ENCODE data around the gene PEX5L. TPM values are rescaled to one million over a fixed set of nuclear protein-coding genes. Genes with fewer than 3 reads are reported as not detected.

Gene PEX5L
- total and polyA plus RNA-seq, 2 donors (not counting 1 experiment from before 2014, with no cell fraction given) = not detected

DNA sequence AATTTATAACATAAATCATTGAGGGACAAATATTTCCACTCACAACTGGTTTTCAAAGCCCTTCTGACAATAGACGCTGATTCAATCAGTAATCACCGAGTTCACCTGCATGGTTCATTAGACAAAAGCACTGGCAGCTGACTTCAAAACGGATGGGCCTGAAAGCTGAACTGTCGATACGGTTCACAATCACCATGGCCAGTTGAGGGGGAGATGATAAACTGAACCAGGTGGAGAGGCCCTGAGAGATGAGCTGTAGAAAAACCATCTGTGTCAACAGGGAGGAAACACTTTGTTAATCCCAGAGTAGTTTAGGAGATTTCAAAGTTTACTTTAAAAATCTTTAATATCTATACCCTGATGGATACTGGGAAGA, 75.0 kb downstream of the PEX5L start:
- Histone ChIP-seq H3K27me3 (replicated peaks in 1 of 4; ENCODE audit: control extremely low read depth in 1 of 4, control insufficient read depth in 3 of 4, insufficient read depth in 4 of 4, low read length in 3 of 4) (peaks cover 0 to 11% (median 7%) of the 10 kb centered on the region in 4 experiments), H3K4me2 (replicated peaks; ENCODE audit: low read depth, low read length, poor library complexity, severe bottlenecking) (no peak overlapping the region), H3K36me3 (replicated peaks in 1 of 2; ENCODE audit: control extremely low read depth in 1 of 2, control insufficient read depth in 1 of 2, extremely low read depth in 1 of 2, insufficient read depth in 2 of 2, low read length in 1 of 2) (no peaks in the 10 kb centered on the region), H3K4me3 (ENCODE audit: control extremely low read depth in 1 of 5, extremely low read depth in 1 of 5, insufficient read depth in 1 of 5, low read depth in 2 of 5, low read length in 4 of 5) (no peak overlapping the region), H3K4me1 (ENCODE audit: control insufficient read depth in 2 of 2, insufficient read depth in 2 of 2, low read length in 2 of 2) (peaks cover 8 to 15% of the 10 kb centered on the region in 2 donors), H3K27ac (ENCODE audit: low read length in 2 of 2) (no peak overlapping the region), H4K20me1 (ENCODE audit: control insufficient read depth, insufficient read depth, low read length, poor library complexity, severe bottlenecking) (no peaks in the 10 kb centered on the region), H3K9me3 (ENCODE audit: control extremely low read depth in 1 of 3, control insufficient read depth in 2 of 3, insufficient read depth in 1 of 3, low read length in 2 of 3) (peaks cover 0 to 1% (median 0%) of the 10 kb centered on the region in 3 donors), H3K9ac (ENCODE audit: low read length) (no peak overlapping the region), H2AFZ (ENCODE audit: insufficient read depth, low read depth, low read length, poor library complexity, severe bottlenecking) (no peak overlapping the region), H3K79me2 (ENCODE audit: control insufficient read depth, insufficient read depth, low read length) (no peaks in the 10 kb centered on the region)
- TF ChIP-seq, protein P1, sequence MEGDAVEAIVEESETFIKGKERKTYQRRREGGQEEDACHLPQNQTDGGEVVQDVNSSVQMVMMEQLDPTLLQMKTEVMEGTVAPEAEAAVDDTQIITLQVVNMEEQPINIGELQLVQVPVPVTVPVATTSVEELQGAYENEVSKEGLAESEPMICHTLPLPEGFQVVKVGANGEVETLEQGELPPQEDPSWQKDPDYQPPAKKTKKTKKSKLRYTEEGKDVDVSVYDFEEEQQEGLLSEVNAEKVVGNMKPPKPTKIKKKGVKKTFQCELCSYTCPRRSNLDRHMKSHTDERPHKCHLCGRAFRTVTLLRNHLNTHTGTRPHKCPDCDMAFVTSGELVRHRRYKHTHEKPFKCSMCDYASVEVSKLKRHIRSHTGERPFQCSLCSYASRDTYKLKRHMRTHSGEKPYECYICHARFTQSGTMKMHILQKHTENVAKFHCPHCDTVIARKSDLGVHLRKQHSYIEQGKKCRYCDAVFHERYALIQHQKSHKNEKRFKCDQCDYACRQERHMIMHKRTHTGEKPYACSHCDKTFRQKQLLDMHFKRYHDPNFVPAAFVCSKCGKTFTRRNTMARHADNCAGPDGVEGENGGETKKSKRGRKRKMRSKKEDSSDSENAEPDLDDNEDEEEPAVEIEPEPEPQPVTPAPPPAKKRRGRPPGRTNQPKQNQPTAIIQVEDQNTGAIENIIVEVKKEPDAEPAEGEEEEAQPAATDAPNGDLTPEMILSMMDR (IDR thresholded peaks at IDR 0.05) = no peak
- Mint-ChIP-seq H3K4me3 (no peak overlapping the region), H3K27me3 (peaks cover 36% of the 10 kb centered on the region), H3K9me3 (ENCODE audit: insufficient read depth) (no peaks in the 10 kb centered on the region), H3K27ac (no peak overlapping the region), H3K4me1 (peaks cover 12% of the 10 kb centered on the region)
- ChIA-PET CTCF (no interaction called here), POLR2A (no interaction called here)
- no peak for ATAC-seq (ENCODE audit: low read depth)
- DNase-seq = no peak
- WGBS (ENCODE audit: insufficient coverage) = 0% methylated on average over 5 of the region's 5 CpGs
- intact Hi-C loops (cut with micrococcal nuclease) = no loop called here

DNA sequence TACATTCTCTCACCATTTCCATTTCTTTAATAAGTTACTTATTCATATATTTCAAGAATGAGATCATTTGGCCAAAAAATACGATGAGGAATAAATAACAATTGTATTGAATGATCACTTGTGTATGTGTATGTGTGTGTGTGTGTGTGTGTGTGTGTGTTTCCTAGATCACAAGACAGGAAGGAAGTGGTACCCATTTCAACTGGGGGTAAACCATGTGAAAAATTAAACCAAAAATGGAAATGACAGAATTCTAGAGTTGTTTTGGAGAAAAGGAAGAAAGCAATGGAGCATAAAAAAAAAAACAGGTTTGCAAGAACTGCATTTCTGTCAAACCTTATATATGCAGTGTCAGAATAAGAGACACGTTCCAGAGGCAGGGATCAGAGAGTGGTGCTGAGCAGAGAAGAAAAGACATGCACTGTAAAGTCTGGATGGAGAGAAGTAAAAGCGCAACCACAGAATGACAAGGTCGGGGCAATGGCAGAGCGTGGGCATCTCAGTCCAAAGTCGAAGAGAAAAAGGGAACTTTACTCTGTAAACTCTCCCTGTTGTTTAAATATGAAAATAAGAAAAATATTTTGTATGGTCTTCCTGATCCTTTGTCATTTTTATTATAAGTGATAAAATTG, 75.5 kb downstream of the PEX5L start:
- no peak for ATAC-seq (ENCODE audit: low read depth)
- intact Hi-C loops (cut with micrococcal nuclease) = no loop called here
- Histone ChIP-seq H3K27me3 (replicated peaks in 1 of 4; ENCODE audit: control extremely low read depth in 1 of 4, control insufficient read depth in 3 of 4, insufficient read depth in 4 of 4, low read length in 3 of 4) (peaks cover 0 to 11% (median 7%) of the 10 kb centered on the region in 4 experiments), H3K4me1 (ENCODE audit: control insufficient read depth in 2 of 2, insufficient read depth in 2 of 2, low read length in 2 of 2) (peaks cover 10 to 20% of the 10 kb centered on the region in 2 donors), H2AFZ (ENCODE audit: insufficient read depth, low read depth, low read length, poor library complexity, severe bottlenecking) (no peak overlapping the region), H3K79me2 (ENCODE audit: control insufficient read depth, insufficient read depth, low read length) (no peaks in the 10 kb centered on the region), H4K20me1 (ENCODE audit: control insufficient read depth, insufficient read depth, low read length, poor library complexity, severe bottlenecking) (no peaks in the 10 kb centered on the region), H3K9me3 (ENCODE audit: control extremely low read depth in 1 of 3, control insufficient read depth in 2 of 3, insufficient read depth in 1 of 3, low read length in 2 of 3) (peaks cover 0 to 1% (median 0%) of the 10 kb centered on the region in 3 donors), H3K4me2 (replicated peaks; ENCODE audit: low read depth, low read length, poor library complexity, severe bottlenecking) (no peak overlapping the region), H3K9ac (ENCODE audit: low read length) (no peak overlapping the region), H3K36me3 (replicated peaks in 1 of 2; ENCODE audit: control extremely low read depth in 1 of 2, control insufficient read depth in 1 of 2, extremely low read depth in 1 of 2, insufficient read depth in 2 of 2, low read length in 1 of 2) (no peaks in the 10 kb centered on the region), H3K27ac (ENCODE audit: low read length in 2 of 2) (no peak overlapping the region), H3K4me3 (ENCODE audit: control extremely low read depth in 1 of 5, extremely low read depth in 1 of 5, insufficient read depth in 1 of 5, low read depth in 2 of 5, low read length in 4 of 5) (no peak overlapping the region)
- no peak for TF ChIP-seq EZH2 (IDR thresholded peaks at IDR 0.05; ENCODE audit: borderline replicate concordance, insufficient read depth, low read depth, low read length, poor library complexity, severe bottlenecking)
- TF ChIP-seq, protein P1 (IDR thresholded peaks at IDR 0.05) = no peak
- Mint-ChIP-seq H3K27ac (no peak overlapping the region), H3K27me3 (peaks cover 36% of the 10 kb centered on the region), H3K9me3 (ENCODE audit: insufficient read depth) (no peaks in the 10 kb centered on the region), H3K4me3 (no peak overlapping the region), H3K4me1 (peaks cover 16% of the 10 kb centered on the region)
- no peak for DNase-seq
- 38% methylated on average over 2 of the region's 6 CpGs for WGBS (ENCODE audit: insufficient coverage)
- POLR2A ChIA-PET = no interaction called here
- CTCF ChIA-PET = no interaction called here
